Raji (cell line): ENCODE results near the gene ABCA7.

ENCODE experiments used
- POLR2A ChIP-seq: IDR thresholded peaks from 2 replicates; pipeline ENCODE4 v1.6.1; 2011; ENCODE audit warnings: low read depth, low read length, control low read depth; ENCODE audit not compliant: insufficient read depth

The ABCA7 gene

DNA sequence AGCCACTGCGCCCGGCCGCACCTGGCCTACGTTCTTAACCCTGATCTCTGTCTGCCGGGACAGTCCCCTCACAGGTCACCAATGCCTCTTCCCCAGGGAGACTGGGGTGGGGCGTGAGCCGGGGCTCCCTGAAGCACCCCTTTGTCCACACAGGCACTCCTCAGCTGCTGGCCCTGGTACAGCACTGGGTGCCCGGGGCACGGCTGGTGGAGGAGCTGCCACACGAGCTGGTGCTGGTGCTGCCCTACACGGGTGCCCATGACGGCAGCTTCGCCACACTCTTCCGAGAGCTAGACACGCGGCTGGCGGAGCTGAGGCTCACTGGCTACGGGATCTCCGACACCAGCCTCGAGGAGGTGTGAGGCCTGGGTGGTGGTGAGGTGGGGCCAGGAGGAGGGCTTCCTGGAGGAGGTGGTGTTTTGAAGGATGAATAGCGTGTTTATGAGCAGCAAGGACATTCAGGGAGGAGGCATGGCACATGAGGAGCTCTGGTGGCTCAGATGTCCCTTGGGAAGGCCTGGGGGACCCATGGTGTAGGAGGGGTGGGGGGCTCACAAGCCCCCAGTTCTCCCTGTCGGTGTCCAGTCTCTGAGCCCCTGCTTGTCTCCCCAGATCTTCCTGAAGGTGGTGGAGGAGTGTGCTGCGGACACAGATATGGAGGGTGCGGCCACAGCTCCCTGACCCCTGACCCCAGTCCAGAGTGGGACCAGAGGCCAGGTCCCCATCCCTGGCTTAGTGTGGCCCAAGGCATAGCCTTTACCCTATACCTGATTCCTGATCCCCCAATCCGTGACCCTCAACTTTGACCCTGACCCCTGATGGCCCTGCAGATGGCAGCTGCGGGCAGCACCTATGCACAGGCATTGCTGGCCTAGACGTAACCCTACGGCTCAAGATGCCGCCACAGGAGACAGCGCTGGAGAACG is 13.5 kb downstream of the ABCA7 start:
- TF ChIP-seq POLR2A, result no peak

GRCh38 chr19:1054102-1055027 is 14.5 kb downstream of the ABCA7 start:
- TF ChIP-seq POLR2A, result no peak

DNA sequence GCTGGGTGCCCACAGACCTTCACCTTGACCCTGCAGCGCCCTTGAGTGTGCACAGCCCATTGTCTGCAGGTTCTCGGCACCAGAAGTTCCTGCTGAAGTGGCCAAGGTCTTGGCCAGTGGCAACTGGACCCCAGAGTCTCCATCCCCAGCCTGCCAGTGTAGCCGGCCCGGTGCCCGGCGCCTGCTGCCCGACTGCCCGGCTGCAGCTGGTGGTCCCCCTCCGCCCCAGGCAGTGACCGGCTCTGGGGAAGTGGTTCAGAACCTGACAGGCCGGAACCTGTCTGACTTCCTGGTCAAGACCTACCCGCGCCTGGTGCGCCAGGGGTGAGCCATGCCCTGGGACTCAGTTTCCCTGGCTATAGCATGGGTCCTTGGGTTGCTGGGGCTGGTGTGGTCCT is 15.1 kb downstream of the ABCA7 start:
- TF ChIP-seq POLR2A, result no peak

DNA sequence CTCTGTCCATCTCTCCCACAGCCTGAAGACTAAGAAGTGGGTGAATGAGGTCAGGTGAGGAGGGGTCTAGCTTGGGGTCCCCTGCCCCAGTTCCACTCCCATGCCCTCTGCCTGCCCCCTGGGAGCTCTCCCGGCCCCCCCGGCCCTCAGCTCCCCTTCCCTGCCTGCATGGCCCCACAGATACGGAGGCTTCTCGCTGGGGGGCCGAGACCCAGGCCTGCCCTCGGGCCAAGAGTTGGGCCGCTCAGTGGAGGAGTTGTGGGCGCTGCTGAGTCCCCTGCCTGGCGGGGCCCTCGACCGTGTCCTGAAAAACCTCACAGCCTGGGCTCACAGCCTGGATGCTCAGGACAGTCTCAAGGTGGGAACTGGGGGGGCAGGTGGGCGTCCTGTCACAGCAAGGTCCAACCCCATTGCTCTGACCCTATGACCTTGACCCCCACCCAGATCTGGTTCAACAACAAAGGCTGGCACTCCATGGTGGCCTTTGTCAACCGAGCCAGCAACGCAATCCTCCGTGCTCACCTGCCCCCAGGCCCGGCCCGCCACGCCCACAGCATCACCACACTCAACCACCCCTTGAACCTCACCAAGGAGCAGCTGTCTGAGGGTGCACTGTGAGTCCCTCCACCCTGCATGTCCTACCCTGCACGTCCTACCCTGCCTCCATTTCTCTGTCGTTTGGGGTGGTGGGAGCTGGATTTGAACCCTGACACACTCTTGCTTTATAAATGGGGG is 16.1 kb downstream of the ABCA7 start:
- TF ChIP-seq POLR2A, result no peak

- no peak for TF ChIP-seq POLR2A
Observed at GRCh38 chr19:1057176-1057855, 17.4 kb downstream of the ABCA7 start.

DNA sequence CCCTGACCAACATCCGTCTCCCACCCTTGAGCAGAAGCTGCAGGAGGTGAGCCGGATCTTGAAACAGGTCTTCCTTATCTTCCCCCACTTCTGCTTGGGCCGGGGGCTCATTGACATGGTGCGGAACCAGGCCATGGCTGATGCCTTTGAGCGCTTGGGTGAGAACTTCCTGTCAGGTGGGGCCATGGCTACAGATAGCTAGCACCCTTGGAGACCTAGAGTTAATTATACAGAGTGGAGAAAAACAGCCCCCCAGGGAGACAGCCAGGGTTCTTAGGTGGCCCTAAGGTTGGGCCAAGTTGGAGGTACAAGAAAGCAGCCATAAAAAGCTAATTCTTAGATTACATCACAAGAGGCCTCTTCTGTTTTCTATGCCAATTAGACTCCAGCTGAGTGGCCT is 18.2 kb downstream of the ABCA7 start:
- no peak for TF ChIP-seq POLR2A

DNA sequence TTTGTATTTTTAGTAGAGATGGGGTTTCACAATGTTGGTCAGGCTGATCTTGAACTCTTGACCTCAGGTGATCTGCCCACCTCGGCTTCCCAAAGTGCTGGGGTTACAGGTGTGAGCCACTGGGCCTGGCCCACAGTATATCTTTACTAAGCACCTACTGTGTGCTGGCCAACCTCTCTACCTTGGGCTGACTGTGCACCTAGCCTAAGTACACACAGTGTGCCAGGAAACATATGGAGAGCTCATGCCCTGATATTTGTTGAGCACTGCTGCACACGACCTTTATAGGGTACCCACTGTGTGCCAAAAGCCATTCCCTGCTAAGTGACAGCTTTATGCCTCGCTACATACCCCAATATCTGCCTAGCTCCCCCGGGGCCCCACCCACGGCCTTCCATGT is 20.8 kb downstream of the ABCA7 start:
- TF ChIP-seq POLR2A, result no peak

DNA sequence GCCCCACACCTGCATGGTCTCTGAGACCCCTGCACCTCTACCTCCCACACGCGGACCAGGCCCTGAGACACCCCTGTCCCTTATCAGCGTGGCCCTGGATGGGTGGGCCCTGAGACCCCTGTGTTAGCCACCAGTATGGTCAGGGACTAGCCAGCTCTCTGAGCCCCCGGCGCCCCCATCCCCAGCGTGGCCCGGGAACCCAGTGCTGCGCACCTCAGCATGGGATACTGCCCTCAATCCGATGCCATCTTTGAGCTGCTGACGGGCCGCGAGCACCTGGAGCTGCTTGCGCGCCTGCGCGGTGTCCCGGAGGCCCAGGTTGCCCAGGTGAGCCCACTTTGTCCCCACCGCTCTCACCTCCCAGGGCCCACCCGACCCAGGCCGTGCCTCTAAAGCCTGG is 22.1 kb downstream of the ABCA7 start:
- TF ChIP-seq POLR2A, result 0 out of 2 replicates have a peak, but pooled peaks have one; percentile 5

GRCh38 chr19:1062387-1063029 is 22.6 kb downstream of the ABCA7 start:
- 0 out of 2 replicates have a peak, but pooled peaks have one; percentile 3 for TF ChIP-seq POLR2A

- TF ChIP-seq POLR2A, result no peak
Observed at GRCh38 chr19:1063030-1063908, 23.4 kb downstream of the ABCA7 start.

DNA sequence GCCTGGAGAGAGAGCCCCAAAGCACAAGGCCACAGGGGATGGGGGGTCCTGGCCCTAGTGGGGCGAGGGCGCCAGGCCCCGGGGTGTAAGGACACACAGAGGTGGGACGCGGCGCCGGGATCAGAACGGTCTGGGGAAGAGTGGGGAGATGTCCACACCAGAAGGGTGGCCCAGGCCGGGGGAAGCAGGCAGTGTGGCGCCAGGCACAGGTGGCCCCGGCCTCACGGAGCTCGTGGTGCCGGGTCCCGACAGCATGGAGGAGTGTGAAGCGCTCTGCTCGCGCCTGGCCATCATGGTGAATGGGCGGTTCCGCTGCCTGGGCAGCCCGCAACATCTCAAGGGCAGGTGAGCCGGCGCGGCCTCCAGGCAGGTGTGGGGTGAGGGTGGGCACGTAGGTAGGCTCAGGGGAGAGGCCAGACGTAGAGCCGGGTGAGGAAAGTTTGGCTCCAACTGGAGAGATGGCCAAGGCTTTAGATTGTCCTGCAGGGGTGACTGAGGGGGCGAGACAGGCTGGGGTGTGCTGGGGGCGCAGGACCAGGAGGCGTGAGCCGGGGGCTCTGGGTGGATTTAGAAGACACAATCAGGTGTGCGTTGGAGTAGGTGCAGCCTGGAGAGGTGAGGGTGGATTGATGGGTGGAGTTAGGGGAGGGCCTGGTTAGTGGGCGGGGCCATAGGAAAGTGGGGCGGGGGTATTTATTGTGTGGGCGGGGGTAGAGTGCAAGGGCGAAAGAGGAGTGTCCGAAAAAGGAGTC is 24.2 kb downstream of the ABCA7 start:
- no peak for TF ChIP-seq POLR2A
